NCI-H2171 (cell line): Measurements from ENCODE around the gene ADAMTSL1.

Experiments
- DNase-seq: peaks from one replicate; lab custom pipeline; 2025; lab: John Stamatoyannopoulos, UW

ADAMTSL1 gene

GRCh38 chr9:18461496-18461895 lies 12.5 kb upstream of the ADAMTSL1 start:
- DNase-seq, result no peak

- DNase-seq, result no peak
These were observed 10.0 kb upstream of the ADAMTSL1 start for GRCh38 chr9:18463991-18464390.

- no peak for DNase-seq
These were observed 7.9 kb upstream of the ADAMTSL1 start for GRCh38 chr9:18466101-18466500.

- no peak for DNase-seq
These were observed 6.3 kb upstream of the ADAMTSL1 start for GRCh38 chr9:18467696-18468095.

GRCh38 chr9:18472435-18472834 lies 1.5 kb upstream of the ADAMTSL1 start:
- DNase-seq, result no peak

GRCh38 chr9:18472841-18473251 lies 1.1 kb upstream of the ADAMTSL1 start:
- no peak for DNase-seq

GRCh38 chr9:18474783-18475182 lies 830 bp downstream of the ADAMTSL1 start:
- no peak for DNase-seq

- DNase-seq, result no peak
These were observed 3.2 kb downstream of the ADAMTSL1 start for GRCh38 chr9:18477121-18477660.

GRCh38 chr9:18477719-18478118 lies 3.8 kb downstream of the ADAMTSL1 start:
- DNase-seq, result no peak

GRCh38 chr9:18478501-18479361 lies 4.8 kb downstream of the ADAMTSL1 start:
- no peak for DNase-seq

- no peak for DNase-seq
These were observed 5.5 kb downstream of the ADAMTSL1 start for GRCh38 chr9:18479405-18479804.

GRCh38 chr9:18480662-18481093 lies 6.7 kb downstream of the ADAMTSL1 start:
- no peak for DNase-seq

GRCh38 chr9:18482371-18482770 lies 8.4 kb downstream of the ADAMTSL1 start:
- no peak for DNase-seq

GRCh38 chr9:18485714-18486113 lies 11.8 kb downstream of the ADAMTSL1 start:
- no peak for DNase-seq

- DNase-seq, result no peak
These were observed 13.7 kb downstream of the ADAMTSL1 start for GRCh38 chr9:18487611-18488010.

GRCh38 chr9:18488886-18489285 lies 14.9 kb downstream of the ADAMTSL1 start:
- DNase-seq, result no peak

- DNase-seq, result no peak
These were observed 15.9 kb downstream of the ADAMTSL1 start for GRCh38 chr9:18489861-18490260.

- no peak for DNase-seq
These were observed 16.9 kb downstream of the ADAMTSL1 start for GRCh38 chr9:18490641-18491370.

- no peak for DNase-seq
These were observed 18.7 kb downstream of the ADAMTSL1 start for GRCh38 chr9:18492612-18493011.

GRCh38 chr9:18493451-18493993 lies 19.6 kb downstream of the ADAMTSL1 start:
- no peak for DNase-seq

- no peak for DNase-seq
These were observed 21.1 kb downstream of the ADAMTSL1 start for GRCh38 chr9:18495065-18495464.

GRCh38 chr9:18496256-18497000 lies 22.5 kb downstream of the ADAMTSL1 start:
- DNase-seq, result no peak
